GM18907 (cell line): Measurements from ENCODE around the gene TAOK2.
"Not testable (repeated sequence)": the region's sequence is repeated elsewhere in the genome, so short reads cannot be mapped to it uniquely, and the experiment has no call there.

Source experiments
- ATAC-seq: cut with Tn5 transposase; IDR thresholded peaks from one replicate; pipeline ENCODE4 v1.9.1; 2021; ENCODE audit warnings: mild to moderate bottlenecking, moderate library complexity; ENCODE audit not compliant: unreplicated experiment

Gene TAOK2

GRCh38 chr16:30018731-30019158 is 45.1 kb downstream of the TAOK2 start:
- ATAC-seq, result no peak

GRCh38 chr16:30022887-30023286 is 49.2 kb downstream of the TAOK2 start, which contains the start of gene C16orf92:
Gene C16orf92, plus strand, starts transcription at chr16:30023198. Its CDS starts 143 bp downstream, at chr16:30023341.
- no peak for ATAC-seq

- ATAC-seq, result no peak
Measured at GRCh38 chr16:30023586-30023985, 49.9 kb downstream of the TAOK2 start.

GRCh38 chr16:30024451-30024850 is 50.8 kb downstream of the TAOK2 start:
- ATAC-seq, result no peak

GRCh38 chr16:30025156-30025555 is 51.5 kb downstream of the TAOK2 start:
- no peak for ATAC-seq

GRCh38 chr16:30025574-30025973 is 51.9 kb downstream of the TAOK2 start:
- ATAC-seq, result no peak

- ATAC-seq, result no peak
Measured at GRCh38 chr16:30026449-30026848, 52.8 kb downstream of the TAOK2 start.

GRCh38 chr16:30027588-30028437 is 54.1 kb downstream of the TAOK2 start:
- ATAC-seq, result no peak

- ATAC-seq, result no peak
Measured at GRCh38 chr16:30028438-30029076, 54.9 kb downstream of the TAOK2 start.

- no peak for ATAC-seq
Measured at GRCh38 chr16:30030011-30030685, 56.5 kb downstream of the TAOK2 start.

- ATAC-seq, result no peak
Measured at GRCh38 chr16:30030841-30031413, 57.3 kb downstream of the TAOK2 start, which contains the start of gene TLCD3B. Gene TLCD3B, minus strand, starts transcription at chr16:30031271. Its CDS starts 744 bp downstream, at chr16:30030527.

- ATAC-seq, result no peak
Measured at GRCh38 chr16:30031477-30031918, 57.8 kb downstream of the TAOK2 start.

- no peak for ATAC-seq
Measured at GRCh38 chr16:30032083-30032819, 58.6 kb downstream of the TAOK2 start.

GRCh38 chr16:30033270-30033669 is 59.6 kb downstream of the TAOK2 start:
- no peak for ATAC-seq

- ATAC-seq, result no peak
Measured at GRCh38 chr16:30040221-30040620, 66.6 kb downstream of the TAOK2 start.

- ATAC-seq, result not testable (repeated sequence)
Measured at GRCh38 chr16:30040690-30041089, 67.0 kb downstream of the TAOK2 start.

GRCh38 chr16:30041841-30042240 is 68.2 kb downstream of the TAOK2 start:
- no peak for ATAC-seq
